GM12878 (cell line): ENCODE data around the gene CARS2. TPM values are rescaled to one million over a fixed set of nuclear protein-coding genes. Genes with fewer than 3 reads are reported as not detected.

Experiments
- ATAC-seq: fragments of 200-7000 bp; cut with Tn5 transposase; 3 replicates; pipeline ENCODE4 v1.9.1; 2020; ENCODE audit warnings: mild to moderate bottlenecking, moderate library complexity
- BruUV-seq: library from RNA; stranded (reverse); fragments of 400-500 nt; replicated peaks from 2 replicates; lab custom pipeline; 2021; lab: Mats Ljungman, UMichigan
- CTCF ChIA-PET: fragments of 300-600 bp; sonication (Branson Sonifier 250); formaldehyde crosslinking; extraction: SDS; loops from one replicate; lab custom pipeline; 2021; ENCODE audit warnings: inconsistent platforms; lab: Yijun Ruan, JAX
- POLR2A ChIA-PET: fragments of 350-600 bp; formaldehyde crosslinking; extraction: SDS; loops from one replicate; lab custom pipeline; 2021; ENCODE audit warnings: inconsistent platforms; lab: Charles Lee
- RAD21 ChIA-PET: fragments of 300-600 bp; sonication (Branson Sonifier 250); formaldehyde crosslinking; loops from one replicate; lab custom pipeline; 2023; ENCODE audit warnings: antibody characterized with exemption; ENCODE audit not compliant: unreplicated experiment; lab: Charles Lee
- SMC1A ChIA-PET: fragments of 300-600 bp; sonication (Branson Sonifier 250); formaldehyde crosslinking; loops from one replicate; lab custom pipeline; 2023; ENCODE audit not compliant: unreplicated experiment, uncharacterized antibody; lab: Charles Lee
- DNase-seq: peaks from one replicate; pipeline ENCODE4 v3.0.0-alpha.2; 2011; ENCODE audit warnings: low read depth, low spot score
- FAIRE-seq: peaks from 3 replicates; lab custom pipeline; 2011; peaks lifted over from hg19 to GRCh38; lab: Jason Lieb, UNC
- H2AFZ ChIP-seq: 2 replicates; pipeline ENCODE4 v1.6.0; 2011; ENCODE audit warnings: low read depth, low read length, control low read depth; ENCODE audit not compliant: control insufficient read depth
- H3K27ac ChIP-seq: 2 replicates; pipeline ENCODE4 v1.5.1; 2011; ENCODE audit warnings: control low read depth; ENCODE audit not compliant: control insufficient read depth, insufficient read depth
- H3K27me3 ChIP-seq, 2 experiments: replicated peaks in 1 of 2; 2 replicates each; pipeline versions ENCODE4 v1.6.0 to v1.6.1; 2011; ENCODE audit warnings: low read length in 1 of 2; ENCODE audit not compliant: control insufficient read depth in 2 of 2, insufficient read depth in 2 of 2
- H3K36me3 ChIP-seq, 2 experiments: 2 replicates each; pipeline ENCODE4 v1.5.1; 2011; ENCODE audit warnings: low read length in 1 of 2; ENCODE audit not compliant: control insufficient read depth in 2 of 2, insufficient read depth in 2 of 2
- H3K4me1 ChIP-seq: 2 replicates; pipeline ENCODE4 v1.6.1; 2011; ENCODE audit warnings: mild to moderate bottlenecking, low read length, moderate library complexity, mixed read lengths; ENCODE audit not compliant: control insufficient read depth, insufficient read depth
- H3K4me2 ChIP-seq: 2 replicates; pipeline ENCODE4 v1.6.0; 2011; ENCODE audit warnings: control low read depth; ENCODE audit not compliant: control insufficient read depth, insufficient read depth
- H3K4me3 ChIP-seq: fragments of 200-600 bp; sonication (generic); 2 replicates; pipeline ENCODE4 v1.5.1; 2016
- H3K79me2 ChIP-seq: 2 replicates; pipeline ENCODE4 v1.6.0; 2011; ENCODE audit warnings: low read length; ENCODE audit not compliant: control insufficient read depth, insufficient read depth
- H3K9ac ChIP-seq: 2 replicates; pipeline ENCODE4 v1.8.0; 2011; ENCODE audit warnings: low read length, control low read depth, mixed read lengths; ENCODE audit not compliant: control insufficient read depth, insufficient read depth
- H3K9me3 ChIP-seq: replicated peaks from 3 replicates; pipeline ENCODE4 v1.5.1; 2011; ENCODE audit warnings: mild to moderate bottlenecking, low read length; ENCODE audit not compliant: control insufficient read depth, insufficient read depth
- H4K20me1 ChIP-seq: 2 replicates; pipeline ENCODE4 v1.6.0; 2011; ENCODE audit not compliant: control insufficient read depth, insufficient read depth
- BCL11A ChIP-seq: IDR thresholded peaks from 2 replicates; pipeline ENCODE4 v1.6.1; 2011; ENCODE audit warnings: low read depth, low read length
- BCL3 ChIP-seq: IDR thresholded peaks from 2 replicates; pipeline ENCODE4 v1.6.1; 2011; ENCODE audit warnings: borderline replicate concordance, low read depth, mild to moderate bottlenecking, moderate library complexity, low read length; ENCODE audit not compliant: insufficient read depth, poor library complexity, severe bottlenecking
- BHLHE40 ChIP-seq, 2 experiments: fragments of 450-650 bp in 1 of 2; IDR thresholded peaks; 2 replicates each; pipeline ENCODE4 v1.6.1; 2011 to 2017; ENCODE audit warnings: low read depth in 2 of 2, borderline replicate concordance in 1 of 2, improper control_type of control experiment in 1 of 2, low read length in 1 of 2, mild to moderate bottlenecking in 1 of 2
- BRCA1 ChIP-seq: IDR thresholded peaks from 2 replicates; pipeline ENCODE4 v1.6.1; 2011; ENCODE audit warnings: low read depth, low read length, improper control_type of control experiment
- CTCF ChIP-seq, 3 experiments: IDR thresholded peaks in 2 of 3; conservative IDR thresholded peaks in 1 of 3; 2 replicates each; pipeline ENCODE4 v1.5.1; 2011; ENCODE audit warnings: low read depth in 3 of 3, low read length in 3 of 3, mild to moderate bottlenecking in 3 of 3, control low read depth in 2 of 3, moderate library complexity in 2 of 3, inconsistent platforms in 1 of 3, mixed read lengths in 1 of 3; ENCODE audit not compliant: control insufficient read depth in 2 of 3, insufficient read depth in 1 of 3; ENCODE audit errors: extremely low read depth in 1 of 3
- EGR1 ChIP-seq, 2 experiments: IDR thresholded peaks; 1 replicate in 1 of 2; 2 replicates in 1 of 2; pipeline ENCODE4 v1.6.1; 2011 to 2012; ENCODE audit warnings: low read depth in 2 of 2, low read length in 2 of 2, borderline replicate concordance in 1 of 2, mild to moderate bottlenecking in 1 of 2, moderate library complexity in 1 of 2
- ETV6 ChIP-seq, 2 experiments: fragments of 450-650 bp in 1 of 2; IDR thresholded peaks in 1 of 2; conservative IDR thresholded peaks in 1 of 2; 2 replicates each; pipeline ENCODE4 v1.6.1; 2014; ENCODE audit warnings: antibody characterized with exemption in 1 of 2, borderline replicate concordance in 1 of 2, low read depth in 1 of 2, mild to moderate bottlenecking in 1 of 2, moderate library complexity in 1 of 2
- FOXK2 ChIP-seq: fragments of 450-650 bp; IDR thresholded peaks from 2 replicates; pipeline ENCODE4 v1.6.1; 2017; ENCODE audit warnings: mild to moderate bottlenecking, moderate library complexity
- LARP7 ChIP-seq: fragments of 450-650 bp; IDR thresholded peaks from 2 replicates; pipeline ENCODE4 v1.6.1; 2017; ENCODE audit warnings: mild to moderate bottlenecking
- NR2F1 ChIP-seq: fragments of 450-650 bp; conservative IDR thresholded peaks from 2 replicates; pipeline ENCODE4 v1.6.1; 2017; ENCODE audit warnings: mild to moderate bottlenecking
- POLR2A ChIP-seq: IDR thresholded peaks from 2 replicates; pipeline ENCODE4 v1.6.1; 2011; ENCODE audit warnings: low read depth, mild to moderate bottlenecking, low read length
- RUNX3 ChIP-seq: IDR thresholded peaks from 2 replicates; pipeline ENCODE4 v1.6.1; 2012; ENCODE audit warnings: low read length, inconsistent platforms
- SKIL ChIP-seq: fragments of 450-650 bp; IDR thresholded peaks from 2 replicates; pipeline ENCODE4 v1.6.1; 2017; ENCODE audit warnings: mild to moderate bottlenecking, low read depth, inconsistent platforms; ENCODE audit not compliant: poor library complexity, severe bottlenecking
- SMC3 ChIP-seq: IDR thresholded peaks from 2 replicates; pipeline ENCODE4 v1.6.1; 2011; ENCODE audit warnings: low read length, improper control_type of control experiment, borderline replicate concordance
- TCF12 ChIP-seq: IDR thresholded peaks from 2 replicates; pipeline ENCODE4 v1.6.1; 2011; ENCODE audit warnings: low read depth, mild to moderate bottlenecking, low read length
- TCF3 ChIP-seq: IDR thresholded peaks from 2 replicates; pipeline ENCODE4 v1.6.1; 2012; ENCODE audit warnings: low read depth, mild to moderate bottlenecking, low read length, borderline replicate concordance; ENCODE audit not compliant: insufficient read depth
- YY1 ChIP-seq: IDR thresholded peaks from 2 replicates; pipeline ENCODE4 v1.6.1; 2011; ENCODE audit warnings: low read depth, mild to moderate bottlenecking, low read length
- WGBS: methylation state at CpG from one replicate; pipeline ENCODE4 v1.1.6; 2016; ENCODE audit warnings: low lambda C conversion rate; ENCODE audit not compliant: insufficient replicate concordance, insufficient coverage; ENCODE audit errors: missing lambda C conversion rate; 5-methylcytosine and 5-hydroxymethylcytosine counted together
- in situ Hi-C: fragments of 300-500 bp; cut with MboI; formaldehyde crosslinking; loops from 9 replicates; pipeline ENCODE4 v1.14.3; 2018; ENCODE audit warnings: mixed read lengths
- intact Hi-C: fragments of 100-400 bp; cut with micrococcal nuclease; formaldehyde crosslinking; loops from one replicate; pipeline ENCODE4 v1.14.2; 2022; ENCODE audit not compliant: unreplicated experiment
- polyA plus RNA-seq, 11 experiments: library from polyadenylated mRNA; depleted of rRNA in 4 of 11; unstranded in 6 of 11; stranded (reverse) in 5 of 11; fragments of >200 nt; fragmentation: Nextera tagmentation in 4 of 11; fragmentation: Illumina TruSeq in 1 of 11; extraction: Ambion mirVana in 4 of 11; extraction: Trizol in 1 of 11; gene quantifications; 1 replicate in 1 of 11; 2 replicates in 10 of 11; pipeline versions ENCODE4 v1.2.1 to v1.2.3, GENCODE V29; 2011 to 2016; ENCODE audit warnings: inconsistent platforms in 2 of 11, missing spikeins in 2 of 11, low read depth in 1 of 11
- total RNA-seq, 4 experiments: library from RNA; depleted of rRNA in 3 of 4; stranded (reverse); fragments of >200 nt in 3 of 4; fragmentation: Illumina TruSeq in 1 of 4; extraction: Trizol in 1 of 4; gene quantifications; 2 replicates each; pipeline versions ENCODE4 v1.2.1 to v1.2.3, GENCODE V29; 2013 to 2021

The CARS2 gene
- total and polyA plus RNA-seq, 10 of the 15 experiments (the other 5 are each of a cell fraction or from before 2014, with no cell fraction given): 4.2 to 101 (median 61.5) TPM

GRCh38 chr13:110644892-110645521 is 60.9 kb downstream of the CARS2 start:
- FAIRE-seq (no peak), ATAC-seq (peak; percentile 87), DNase-seq (no peak)
- Histone ChIP-seq H2AFZ (no peak overlapping the region), H3K4me3 (no peak overlapping the region), H3K27me3 (no peaks in the 10 kb centered on the region), H3K9me3 (no peaks in the 10 kb centered on the region), H3K79me2 (no peaks in the 10 kb centered on the region), H3K4me2 (no peak overlapping the region), H3K27ac (no peak overlapping the region; the same call in 1 of the 2 replicates), H4K20me1 (no peaks in the 10 kb centered on the region), H3K36me3 (peaks cover 23 to 29% of the 10 kb centered on the region in 2 experiments), H3K9ac (no peak overlapping the region), H3K4me1 (0 out of 2 replicates have a peak, but pooled peaks cover 3% of the 10 kb centered on the region)
- BruUV-seq: no TSS peak
- ChIA-PET RAD21 (interaction anchor here (0.6 to 2.1 kb wide), 6 partner anchors 48 to 190 kb away, joined by 3 to 10 read pairs (median 5); no protein-coding TSS in a partner anchor), SMC1A (interaction anchor here (1.0 to 2.4 kb wide), 9 partner anchors 9 to 270 kb away, joined by 3 to 12 read pairs (median 4); partner anchors contain the start of genes ANKRD10, ING1 and NAXD), CTCF (interaction anchor here (0.8 to 2.0 kb wide), 11 partner anchors 12 to 263 kb away, joined by 3 to 19 read pairs (median 5); no protein-coding TSS in a partner anchor), POLR2A (interaction anchor here (1.2 kb wide), 1 partner anchor 173 kb away, joined by 4 read pairs; no protein-coding TSS in a partner anchor)
- in situ Hi-C loops (no loop called here), intact Hi-C loops (loop anchor here (2.0 kb wide), 1 partner anchor 174 kb away; no protein-coding TSS in a partner anchor)
- WGBS: 39% methylated on average over 28 of the region's 28 CpGs
- no peak for TF ChIP-seq BCL11A
- 0 out of 2 replicates have a peak, but pooled peaks have one; percentile 21 for TF ChIP-seq NR2F1
- no peak for TF ChIP-seq LARP7
- TF ChIP-seq EGR1 (IDR thresholded peaks at IDR 0.05; ENCODE audit: borderline replicate concordance in 1 of 2, low read depth in 2 of 2, low read length in 2 of 2): no peak
- 0 out of 2 replicates have a peak, but pooled peaks have one; percentile 40 for TF ChIP-seq TCF12
- peak; percentile 37; the same call in 1 of the 2 replicates for TF ChIP-seq POLR2A
- TF ChIP-seq BCL3: peak; percentile 64
- no peak for TF ChIP-seq FOXK2
- peak; percentile 37; the same call in 1 of the 2 replicates for TF ChIP-seq TCF3
- TF ChIP-seq YY1: 0 out of 2 replicates have a peak, but pooled peaks have one; percentile 24
- peak in 1 of 2 experiments; percentile 39; a peak in 1 of 4 replicates for TF ChIP-seq BHLHE40 (IDR thresholded peaks at IDR 0.05; ENCODE audit: borderline replicate concordance in 1 of 2, low read depth in 2 of 2, low read length in 1 of 2)
- peak; percentile 28 for TF ChIP-seq SMC3
- no peak for TF ChIP-seq SKIL
- peak; percentile 46; the same call in 1 of the 2 replicates for TF ChIP-seq RUNX3
- peak; percentile 46 to 54 (median 48); a peak in 5 of 6 replicates for TF ChIP-seq CTCF (IDR thresholded peaks at IDR 0.05 in 2 of 3, conservative IDR thresholded peaks at IDR 0.05 in 1 of 3; ENCODE audit: control insufficient read depth in 2 of 3, extremely low read depth in 1 of 3, insufficient read depth in 1 of 3, low read depth in 3 of 3, low read length in 3 of 3)
- TF ChIP-seq ETV6 (conservative IDR thresholded peaks at IDR 0.05 in 1 of 2, IDR thresholded peaks at IDR 0.05 in 1 of 2; ENCODE audit: borderline replicate concordance in 1 of 2, low read depth in 1 of 2): no peak
- TF ChIP-seq BRCA1: no peak
